Fibroblast of gingiva (primary cell): ENCODE results near the gene PTPRN2.
"Not testable (repeated sequence)": the region's sequence is repeated elsewhere in the genome, so short reads cannot be mapped to it uniquely, and the experiment has no call there.

Experiments
- DNase-seq: peaks from one replicate; pipeline ENCODE4 v3.0.0-alpha.2; 2011; ENCODE audit warnings: low read depth

The PTPRN2 gene

GRCh38 chr7:157603716-157604115, 983.9 kb downstream of the PTPRN2 start:
- no peak for DNase-seq

- no peak for DNase-seq
These were observed 984.6 kb downstream of the PTPRN2 start for GRCh38 chr7:157603005-157603404.

GRCh38 chr7:157602581-157602980, 985.0 kb downstream of the PTPRN2 start:
- DNase-seq: no peak

- no peak for DNase-seq
These were observed 985.5 kb downstream of the PTPRN2 start for GRCh38 chr7:157602156-157602555.

DNA sequence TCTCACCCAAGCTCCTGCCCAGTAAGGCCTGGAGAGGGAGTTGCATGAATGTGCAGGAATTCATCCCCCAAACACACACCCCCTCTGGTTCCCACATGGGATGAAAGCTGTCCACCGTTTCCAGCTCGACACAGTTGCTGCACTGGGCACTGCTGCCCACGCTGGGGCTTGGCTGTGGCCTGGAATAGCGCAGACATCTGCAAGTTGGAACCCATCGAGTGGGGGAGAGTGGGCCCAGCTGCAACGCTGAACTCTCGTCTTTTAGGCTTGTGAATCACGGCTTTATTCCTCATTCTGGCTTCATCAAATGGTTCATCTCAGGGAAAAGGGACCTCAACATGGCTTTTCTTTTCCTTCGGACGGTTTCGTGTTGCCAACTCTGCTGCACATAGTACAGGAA, 986.1 kb downstream of the PTPRN2 start:
- DNase-seq: no peak

DNA sequence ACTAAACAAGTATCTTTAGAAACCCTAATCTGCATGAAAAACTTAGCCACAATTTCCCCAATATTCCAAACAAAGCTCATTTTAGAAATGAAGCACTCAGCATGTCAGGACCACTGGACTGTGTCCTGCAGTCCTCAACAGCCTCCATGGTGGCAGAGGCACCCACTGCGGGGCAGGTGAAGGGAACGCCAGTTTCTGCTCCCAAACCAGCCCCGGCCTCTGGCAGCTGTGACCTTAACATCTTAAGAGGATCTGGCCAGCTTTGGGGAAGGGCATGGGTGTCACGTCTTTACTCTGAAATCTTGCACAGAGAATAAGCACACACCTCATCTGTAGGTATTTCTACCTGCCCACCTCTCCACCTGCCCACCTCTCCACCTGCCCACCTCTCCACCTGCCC, 988.1 kb downstream of the PTPRN2 start:
- DNase-seq: no peak

DNA sequence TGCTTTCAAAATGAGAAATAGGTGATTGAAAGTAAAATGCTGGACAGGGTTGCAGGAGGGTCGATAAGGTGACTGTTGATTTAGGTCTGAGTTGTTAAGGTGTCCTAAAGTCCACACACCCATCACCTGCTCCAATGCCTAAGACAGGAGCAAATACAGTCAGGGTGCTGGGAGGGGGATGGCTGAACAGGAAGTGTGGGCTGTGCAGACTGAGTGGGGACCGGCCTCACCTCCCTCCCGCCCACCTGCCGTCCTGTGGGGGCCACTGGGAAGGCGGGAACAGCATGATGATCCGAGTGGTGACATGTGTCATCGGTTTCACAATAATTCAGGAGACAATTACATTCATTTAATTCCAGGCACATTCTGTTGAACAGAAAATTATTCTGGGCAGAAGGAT, 990.1 kb downstream of the PTPRN2 start:
- no peak for DNase-seq

DNA sequence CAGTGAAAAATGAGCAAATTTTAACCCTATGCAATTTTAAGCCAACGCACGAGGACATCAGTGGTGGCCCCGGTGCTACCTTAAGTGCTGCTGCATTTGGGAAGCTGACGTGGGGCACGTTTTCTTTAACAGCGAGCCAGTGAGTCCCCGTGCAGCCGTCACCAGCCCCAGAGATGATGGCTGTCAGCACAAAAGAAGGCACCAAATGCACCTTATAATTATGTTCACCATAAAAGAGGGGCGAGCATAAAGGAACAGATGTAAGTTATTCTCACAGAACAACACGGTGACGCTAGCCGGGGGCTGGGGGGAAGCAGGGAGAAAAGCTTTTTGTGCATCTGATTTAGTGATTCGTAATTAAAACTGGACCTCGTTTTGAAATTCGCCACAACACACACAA, 990.7 kb downstream of the PTPRN2 start:
- no peak for DNase-seq

DNA sequence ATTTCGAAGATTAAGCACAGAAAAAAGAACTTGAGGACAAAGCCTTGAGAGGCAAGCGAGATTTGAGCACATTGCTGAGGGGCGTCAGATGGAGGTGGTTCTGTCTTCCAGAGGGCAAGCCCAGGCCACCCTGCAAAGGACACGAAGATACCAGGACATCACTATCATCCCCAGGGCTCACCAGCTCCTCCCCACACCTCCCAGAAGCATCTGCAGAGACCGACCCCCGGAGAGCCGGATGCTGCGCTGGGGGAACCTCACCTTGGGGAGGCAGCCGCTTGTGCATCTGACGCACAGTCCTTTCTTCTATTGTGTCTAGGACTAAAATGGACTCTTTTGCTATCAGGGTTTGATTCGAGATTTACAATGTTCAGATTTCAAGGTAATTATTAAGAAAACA, 991.2 kb downstream of the PTPRN2 start:
- DNase-seq: no peak

DNA sequence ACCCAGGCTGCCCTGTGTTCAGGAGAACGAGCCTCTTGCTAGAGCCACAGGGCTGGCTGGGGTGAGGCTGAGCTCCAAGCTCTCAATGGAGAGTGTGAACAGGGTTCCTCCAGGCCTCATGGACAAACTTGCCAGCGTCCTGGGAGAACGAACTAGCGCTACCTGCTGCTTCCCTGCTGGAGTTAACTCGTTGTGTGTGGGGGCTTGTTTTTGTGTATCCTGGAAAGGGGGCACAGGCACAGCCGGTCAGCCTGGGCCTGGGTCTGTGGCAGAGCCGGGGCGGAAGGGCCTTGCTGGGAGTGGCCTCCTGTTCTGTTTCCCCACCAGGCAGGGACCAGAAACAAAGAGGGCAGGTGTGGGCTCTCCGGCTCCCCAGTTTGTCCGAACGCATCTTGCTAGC, 991.6 kb downstream of the PTPRN2 start:
- no peak for DNase-seq

GRCh38 chr7:157595086-157595855, 992.4 kb downstream of the PTPRN2 start:
- no peak for DNase-seq

GRCh38 chr7:157594306-157594705, 993.3 kb downstream of the PTPRN2 start:
- DNase-seq: no peak

- DNase-seq: no peak
These were observed 994.1 kb downstream of the PTPRN2 start for GRCh38 chr7:157593541-157593940.

DNA sequence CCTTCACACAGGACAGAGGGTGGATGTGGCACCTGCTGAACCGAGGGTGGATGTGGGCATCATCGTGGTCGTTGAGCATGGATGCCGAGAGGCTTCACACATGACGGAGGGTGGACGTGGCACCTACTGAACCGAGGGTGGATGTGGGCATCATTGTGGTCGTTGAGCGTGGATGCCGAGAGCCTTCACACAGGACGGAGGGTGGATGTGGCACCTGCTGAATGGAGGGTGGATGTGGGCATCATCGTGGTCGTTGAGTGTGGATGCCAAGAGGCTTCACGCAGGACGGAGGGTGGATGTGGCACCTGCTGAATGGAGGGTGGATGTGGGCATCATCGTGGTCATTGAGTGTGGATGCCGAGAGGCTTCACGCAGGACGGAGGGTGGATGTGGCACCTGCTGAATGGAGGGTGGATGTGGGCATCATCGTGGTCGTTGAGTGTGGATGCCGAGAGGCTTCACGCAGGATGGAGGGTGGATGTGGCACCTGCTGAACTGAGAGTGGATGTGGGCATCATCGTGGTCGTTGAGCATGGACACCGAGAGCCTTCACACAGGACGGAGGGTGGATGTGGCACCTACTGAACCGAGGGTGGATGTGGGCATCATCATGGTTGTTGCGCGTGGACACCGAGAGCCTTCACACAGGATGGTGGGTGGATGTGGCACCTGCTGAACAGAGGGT, 994.8 kb downstream of the PTPRN2 start:
- not testable (repeated sequence) for DNase-seq

GRCh38 chr7:157590526-157590925, 997.1 kb downstream of the PTPRN2 start:
- DNase-seq: no peak

DNA sequence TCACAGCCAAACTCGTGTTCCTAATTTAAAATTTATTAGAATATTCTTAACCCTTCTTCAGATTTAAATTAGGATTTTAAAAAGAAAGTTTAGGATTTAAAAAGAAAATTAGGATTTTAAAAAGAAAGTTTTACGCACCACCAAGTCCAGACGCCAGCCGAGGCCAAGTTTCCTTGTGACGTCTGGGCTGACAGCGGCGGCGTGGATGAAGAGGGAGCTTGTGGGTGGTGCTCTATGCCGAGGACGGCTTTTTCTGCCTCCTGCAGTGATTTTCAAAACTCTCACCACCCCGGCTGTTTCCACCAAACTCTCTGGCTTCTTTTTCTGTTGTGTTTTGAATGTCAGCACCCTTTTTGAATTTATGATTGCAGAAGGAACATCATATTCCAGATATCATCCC, 997.9 kb downstream of the PTPRN2 start:
- no peak for DNase-seq

DNA sequence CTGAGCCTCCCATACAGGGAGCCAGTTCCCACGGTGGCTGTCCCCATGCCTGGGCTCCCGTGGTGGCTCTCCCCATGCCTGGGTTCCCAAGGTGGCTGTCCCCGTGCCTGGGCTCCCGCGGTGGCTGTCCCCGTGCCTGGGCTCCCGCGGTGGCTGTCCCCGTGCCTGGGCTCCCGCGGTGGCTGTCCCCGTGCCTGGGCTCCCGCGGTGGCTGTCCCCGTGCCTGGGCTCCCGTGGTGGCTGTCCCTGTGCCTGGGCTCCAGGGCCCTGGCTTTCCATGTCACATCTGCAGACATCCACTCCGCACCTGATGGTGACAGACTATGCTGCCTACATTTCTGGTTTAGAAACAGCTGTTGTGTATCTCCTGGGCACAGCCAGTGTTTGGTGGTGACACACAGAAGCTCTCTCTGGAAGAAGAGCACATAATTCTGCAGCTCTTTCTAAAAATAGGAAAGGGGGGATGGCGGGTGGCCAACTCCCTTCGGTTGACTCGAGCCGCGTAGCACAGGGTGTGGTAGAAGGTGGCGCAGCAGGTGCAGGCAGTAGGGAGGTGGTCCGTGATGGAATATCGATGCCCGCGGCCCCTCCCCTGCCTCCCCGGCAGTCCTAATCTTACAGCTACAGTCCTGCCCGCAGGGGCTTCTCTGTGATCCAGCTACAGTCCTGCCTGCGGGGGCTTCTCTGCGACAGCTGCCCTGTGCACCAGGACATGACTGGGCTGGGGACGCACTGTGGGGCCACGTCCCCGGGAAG, 999.6 kb downstream of the PTPRN2 start:
- no peak for DNase-seq

DNA sequence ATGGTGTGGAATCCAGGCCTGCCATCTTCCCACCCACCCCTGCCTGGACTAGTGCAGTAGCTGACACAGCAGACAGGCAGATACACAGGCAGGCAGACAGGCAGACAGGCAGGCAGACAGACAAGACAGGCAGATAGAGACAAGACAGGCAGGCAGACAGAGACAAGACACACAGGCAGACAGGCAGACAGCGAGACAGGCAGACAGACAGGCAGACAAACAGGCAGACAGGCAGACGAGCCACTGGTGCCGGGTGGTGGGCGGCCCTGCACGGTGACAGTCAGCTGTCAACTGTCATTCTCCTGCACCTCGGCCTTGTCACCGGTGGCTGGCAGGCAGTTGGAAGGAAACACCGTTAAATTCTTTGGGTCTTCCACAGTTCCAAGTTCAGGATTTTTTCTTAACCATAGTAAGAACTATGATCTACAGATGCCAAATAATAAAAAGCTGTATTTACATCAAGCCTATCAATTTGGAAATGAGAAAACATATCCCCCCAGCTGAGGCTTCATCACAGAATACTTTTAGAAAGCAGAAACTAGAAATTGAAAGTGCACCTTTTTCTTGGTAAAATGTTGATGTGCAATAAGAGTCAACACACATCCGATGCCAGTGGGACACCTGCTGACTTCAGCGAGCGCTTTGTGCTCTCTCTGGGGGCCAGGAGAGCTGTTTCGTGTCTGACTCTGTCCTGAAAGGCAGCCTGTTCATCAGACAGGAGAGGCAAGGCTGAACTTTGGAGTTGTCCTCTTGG, 1000.4 kb downstream of the PTPRN2 start:
- DNase-seq: no peak

DNA sequence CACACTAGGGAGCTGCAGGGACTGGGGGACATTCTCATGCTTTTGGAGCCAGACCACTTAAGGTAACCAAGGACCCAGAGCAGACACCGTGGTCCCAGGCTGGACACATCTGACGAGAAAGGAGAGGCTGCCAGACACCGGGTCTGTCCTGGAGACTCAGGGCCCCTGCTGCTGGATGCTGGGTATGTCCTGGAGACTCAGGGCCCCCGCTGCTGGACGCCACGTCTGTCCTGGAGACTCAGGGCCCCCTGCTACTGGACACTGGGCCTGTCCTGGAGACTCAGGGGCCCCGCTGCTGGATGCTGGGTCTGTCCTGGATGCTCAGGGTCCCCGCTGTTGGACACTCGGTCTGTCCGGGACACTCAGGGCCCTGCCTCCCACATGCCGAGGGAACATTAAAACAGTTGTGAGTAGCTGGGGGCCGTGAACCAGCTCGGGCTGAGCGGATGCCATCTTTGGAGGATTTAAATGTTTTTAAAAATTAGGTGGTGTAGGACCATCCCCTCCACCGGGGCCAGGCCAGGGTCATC, 1001.1 kb downstream of the PTPRN2 start:
- no peak for DNase-seq

DNA sequence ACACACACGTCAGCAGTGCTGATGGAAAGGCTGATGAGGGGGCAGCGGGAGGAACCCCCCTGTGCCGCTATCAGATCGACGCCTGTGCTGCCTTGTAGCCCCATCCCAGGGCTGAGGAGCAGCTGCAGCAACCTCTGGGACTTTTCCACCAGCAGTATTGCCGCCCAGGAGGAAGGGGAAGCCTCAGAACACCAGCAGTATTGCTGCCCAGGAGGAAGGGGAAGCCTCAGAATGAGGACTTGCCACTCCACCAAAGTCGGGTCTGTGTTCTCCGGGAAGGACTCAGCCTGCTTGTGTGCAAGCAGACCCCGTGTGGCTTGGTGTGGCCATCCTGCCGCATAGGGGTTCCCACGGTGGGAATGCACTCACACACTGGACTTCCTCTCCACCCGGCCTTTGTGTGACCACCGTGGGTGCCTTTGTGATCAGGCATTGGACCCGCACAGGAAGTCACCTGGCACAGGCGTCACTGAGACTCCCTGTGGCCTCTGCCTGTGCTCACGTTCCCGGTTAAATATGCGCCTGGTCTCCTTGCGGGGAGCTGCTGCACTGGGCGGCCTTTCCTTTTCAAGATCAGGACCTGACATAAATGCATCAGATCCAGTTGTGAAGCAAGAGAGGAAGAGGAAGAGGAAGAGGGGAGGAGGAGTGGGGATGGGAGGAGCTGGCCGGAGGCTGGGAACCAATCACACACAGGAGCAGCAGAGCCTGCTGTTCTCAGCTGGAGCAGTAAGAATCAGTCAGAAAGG, 1002.3 kb downstream of the PTPRN2 start:
- no peak for DNase-seq

GRCh38 chr7:157584420-157584819, 1003.2 kb downstream of the PTPRN2 start:
- DNase-seq: no peak
